HG02798 (cell line): ENCODE results near the gene HBEGF.
A peak's percentile ranks its signal among the peaks of the same experiment; 100 is the strongest.

ENCODE experiments used
- ATAC-seq: cut with Tn5 transposase; IDR thresholded peaks from one replicate; pipeline ENCODE4 v1.9.1; 2021; ENCODE audit warnings: mild to moderate bottlenecking; ENCODE audit not compliant: unreplicated experiment, poor library complexity

HBEGF gene

GRCh38 chr5:140346348-140347221 is at the start of gene HBEGF:
Gene HBEGF (minus strand): TSS chr5:140346603. CDS start chr5:140346328, 275 bp downstream.
- ATAC-seq = peak; percentile 73

GRCh38 chr5:140393738-140394137 is 47.3 kb upstream of the HBEGF start:
- no peak for ATAC-seq

- ATAC-seq = no peak
Observed at GRCh38 chr5:140391732-140392131, 45.3 kb upstream of the HBEGF start.

GRCh38 chr5:140391312-140391711 is 44.9 kb upstream of the HBEGF start:
- ATAC-seq = no peak

- ATAC-seq = no peak
Observed at GRCh38 chr5:140388052-140388451, 41.6 kb upstream of the HBEGF start.

GRCh38 chr5:140383300-140383699 is 36.9 kb upstream of the HBEGF start:
- ATAC-seq = no peak

GRCh38 chr5:140382866-140383265 is 36.5 kb upstream of the HBEGF start:
- ATAC-seq = no peak

- no peak for ATAC-seq
Observed at GRCh38 chr5:140381972-140382371, 35.6 kb upstream of the HBEGF start.

- no peak for ATAC-seq
Observed at GRCh38 chr5:140381351-140381750, 34.9 kb upstream of the HBEGF start.

GRCh38 chr5:140372971-140373487 is 26.6 kb upstream of the HBEGF start:
- no peak for ATAC-seq

- ATAC-seq = no peak
Observed at GRCh38 chr5:140371356-140372151, 25.2 kb upstream of the HBEGF start.

- no peak for ATAC-seq
Observed at GRCh38 chr5:140367256-140368013, 21.0 kb upstream of the HBEGF start.

GRCh38 chr5:140366589-140367255 is 20.3 kb upstream of the HBEGF start:
- no peak for ATAC-seq

GRCh38 chr5:140365941-140366340 is 19.5 kb upstream of the HBEGF start:
- no peak for ATAC-seq

GRCh38 chr5:140365282-140365681 is 18.9 kb upstream of the HBEGF start:
- ATAC-seq = no peak

GRCh38 chr5:140364472-140364765 is 18.0 kb upstream of the HBEGF start:
- no peak for ATAC-seq

- no peak for ATAC-seq
Observed at GRCh38 chr5:140363631-140364471, 17.4 kb upstream of the HBEGF start.

- peak; percentile 92 for ATAC-seq
Observed at GRCh38 chr5:140362875-140363630, 16.6 kb upstream of the HBEGF start.
